Skeletal muscle cell (primary cell): ENCODE results near the gene SLFN12L.
"Not testable (repeated sequence)": the region's sequence is repeated elsewhere in the genome, so short reads cannot be mapped to it uniquely, and the experiment has no call there.

Experiments used
- DNase-seq: peaks from one replicate; pipeline ENCODE4 v3.0.0-alpha.2; 2010; ENCODE audit warnings: low read depth
- H3K4me3 ChIP-seq: 2 replicates; pipeline ENCODE4 v1.5.1; 2011; ENCODE audit warnings: low read depth, mild to moderate bottlenecking, control low read depth, low read length, moderate library complexity

Gene SLFN12L

GRCh38 chr17:35537601-35538141, at the start of gene SLFN12L:
Gene SLFN12L (minus strand): TSS chr17:35537678. CDS start chr17:35522364, 15,314 bp downstream.
- no peak for DNase-seq
- no peak within 1 kb of the TSS for H3K4me3 ChIP-seq

- H3K4me3 ChIP-seq, result peak overlapping the region; percentile 64
- DNase-seq, result no peak
These were observed 49.1 kb upstream of the SLFN12L start for GRCh38 chr17:35586569-35587073.

- H3K4me3 ChIP-seq, result no peak overlapping the region
- no peak for DNase-seq
These were observed 46.6 kb upstream of the SLFN12L start for GRCh38 chr17:35584061-35584460.

- H3K4me3 ChIP-seq, result peak overlapping the region; percentile 78
- no peak for DNase-seq
These were observed 41.5 kb upstream of the SLFN12L start for GRCh38 chr17:35578929-35579432.

GRCh38 chr17:35578197-35578928, 40.9 kb upstream of the SLFN12L start, which contains the start of gene PEX12:
Gene PEX12 (minus strand): TSS chr17:35578571. CDS start chr17:35578021, 550 bp downstream.
- peak within 1 kb of the TSS; percentile 78 for H3K4me3 ChIP-seq
- DNase-seq, result peak; percentile 71

- peak overlapping the region; percentile 78 for H3K4me3 ChIP-seq
- no peak for DNase-seq
These were observed 40.3 kb upstream of the SLFN12L start for GRCh38 chr17:35577830-35578196.

GRCh38 chr17:35575759-35576158, 38.3 kb upstream of the SLFN12L start:
- H3K4me3 ChIP-seq, result no peak overlapping the region
- no peak for DNase-seq

GRCh38 chr17:35569405-35569804, 31.9 kb upstream of the SLFN12L start:
- H3K4me3 ChIP-seq, result no peak overlapping the region
- DNase-seq, result no peak

- DNase-seq, result no peak
- peak overlapping the region; percentile 83 for H3K4me3 ChIP-seq
These were observed 31.1 kb upstream of the SLFN12L start for GRCh38 chr17:35568561-35568960.

- DNase-seq, result no peak
- H3K4me3 ChIP-seq, result peak overlapping the region; percentile 83
These were observed 29.5 kb upstream of the SLFN12L start for GRCh38 chr17:35566968-35567367.

- DNase-seq, H3K4me3 ChIP-seq: not testable (repeated sequence)
These were observed 25.7 kb upstream of the SLFN12L start for GRCh38 chr17:35563181-35563580.

- H3K4me3 ChIP-seq, result no peak within 1 kb of the TSS
- no peak for DNase-seq
These were observed 23.2 kb upstream of the SLFN12L start, which contains the start of gene SLFN14 for GRCh38 chr17:35560703-35561102. Gene SLFN14 (minus strand): TSS chr17:35560819. CDS start chr17:35558062, 2,757 bp downstream.

- DNase-seq, result no peak
- no peak overlapping the region for H3K4me3 ChIP-seq
These were observed 22.2 kb upstream of the SLFN12L start for GRCh38 chr17:35559495-35560210.

GRCh38 chr17:35557353-35557752, 19.9 kb upstream of the SLFN12L start:
- no peak for DNase-seq
- no peak overlapping the region for H3K4me3 ChIP-seq

- no peak overlapping the region for H3K4me3 ChIP-seq
- no peak for DNase-seq
These were observed 18.2 kb upstream of the SLFN12L start for GRCh38 chr17:35555691-35556090.

- DNase-seq, result no peak
- no peak overlapping the region for H3K4me3 ChIP-seq
These were observed 17.2 kb upstream of the SLFN12L start for GRCh38 chr17:35554668-35555067.

GRCh38 chr17:35553310-35553709, 15.8 kb upstream of the SLFN12L start:
- no peak overlapping the region for H3K4me3 ChIP-seq
- DNase-seq, result no peak

- no peak for DNase-seq
- no peak overlapping the region for H3K4me3 ChIP-seq
These were observed 11.5 kb upstream of the SLFN12L start for GRCh38 chr17:35548978-35549377.

- no peak for DNase-seq
- no peak overlapping the region for H3K4me3 ChIP-seq
These were observed 10.8 kb upstream of the SLFN12L start for GRCh38 chr17:35548208-35548810.

- no peak for DNase-seq
- H3K4me3 ChIP-seq, result no peak overlapping the region
These were observed 9.0 kb upstream of the SLFN12L start for GRCh38 chr17:35546487-35546886.
